Measurements from ENCODE around the gene ADGRF5.

DNA sequence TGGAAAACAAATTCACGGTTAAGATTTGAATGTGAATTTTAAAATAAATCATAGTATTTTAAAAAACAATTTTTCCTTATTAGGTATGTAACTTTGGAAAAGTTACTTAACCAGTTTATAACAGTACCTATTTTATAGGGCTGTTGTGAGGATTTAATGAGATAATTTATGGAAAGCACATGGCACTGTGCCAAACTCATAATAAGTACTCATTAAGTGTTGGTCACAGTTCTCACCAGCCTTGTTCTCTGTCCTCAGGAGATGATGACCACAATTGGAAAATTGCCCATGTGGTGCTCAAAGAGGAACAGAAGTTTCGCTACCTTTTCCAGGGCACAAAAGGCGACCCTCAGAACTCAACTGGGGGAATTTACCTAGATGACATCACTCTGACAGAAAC lies 88.9 kb downstream of the ADGRF5 start:
- TF ChIP-seq, protein P1, sequence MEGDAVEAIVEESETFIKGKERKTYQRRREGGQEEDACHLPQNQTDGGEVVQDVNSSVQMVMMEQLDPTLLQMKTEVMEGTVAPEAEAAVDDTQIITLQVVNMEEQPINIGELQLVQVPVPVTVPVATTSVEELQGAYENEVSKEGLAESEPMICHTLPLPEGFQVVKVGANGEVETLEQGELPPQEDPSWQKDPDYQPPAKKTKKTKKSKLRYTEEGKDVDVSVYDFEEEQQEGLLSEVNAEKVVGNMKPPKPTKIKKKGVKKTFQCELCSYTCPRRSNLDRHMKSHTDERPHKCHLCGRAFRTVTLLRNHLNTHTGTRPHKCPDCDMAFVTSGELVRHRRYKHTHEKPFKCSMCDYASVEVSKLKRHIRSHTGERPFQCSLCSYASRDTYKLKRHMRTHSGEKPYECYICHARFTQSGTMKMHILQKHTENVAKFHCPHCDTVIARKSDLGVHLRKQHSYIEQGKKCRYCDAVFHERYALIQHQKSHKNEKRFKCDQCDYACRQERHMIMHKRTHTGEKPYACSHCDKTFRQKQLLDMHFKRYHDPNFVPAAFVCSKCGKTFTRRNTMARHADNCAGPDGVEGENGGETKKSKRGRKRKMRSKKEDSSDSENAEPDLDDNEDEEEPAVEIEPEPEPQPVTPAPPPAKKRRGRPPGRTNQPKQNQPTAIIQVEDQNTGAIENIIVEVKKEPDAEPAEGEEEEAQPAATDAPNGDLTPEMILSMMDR (conservative IDR thresholded peaks at IDR 0.05; ENCODE audit: low read length), result no peak
- TF ChIP-seq EZH2phosphoT487 (IDR thresholded peaks at IDR 0.05; ENCODE audit: borderline replicate concordance), result no peak

Measured in Loucy (cell line).